IMR-90 (cell line): ENCODE data around the gene HSFX2.

Source experiments
- CEBPB ChIP-seq: IDR thresholded peaks from 2 replicates; pipeline ENCODE4 v1.6.1; 2012; ENCODE audit warnings: low read depth, low read length, improper control_type of control experiment
- MAZ ChIP-seq: IDR thresholded peaks from 2 replicates; pipeline ENCODE4 v1.6.1; 2012; ENCODE audit warnings: low read depth, mild to moderate bottlenecking, low read length, improper control_type of control experiment, moderate library complexity, borderline replicate concordance
- POLR2A ChIP-seq: IDR thresholded peaks from 2 replicates; pipeline ENCODE4 v1.6.1; 2012; ENCODE audit warnings: mild to moderate bottlenecking, low read depth, low read length
- RFX5 ChIP-seq: IDR thresholded peaks from 2 replicates; pipeline ENCODE4 v1.8.0; 2012; ENCODE audit warnings: low read depth, mild to moderate bottlenecking, low read length, moderate library complexity
- USF2 ChIP-seq: fragments of 150-350 bp; IDR thresholded peaks from 2 replicates; pipeline ENCODE4 v1.6.1; 2017; ENCODE audit warnings: mild to moderate bottlenecking, antibody characterized with exemption, low read length, low read depth
- TF ChIP-seq, protein P1 (sequence below): conservative IDR thresholded peaks from 2 replicates; pipeline ENCODE4 v1.5.1; 2012; ENCODE audit warnings: mild to moderate bottlenecking, low read depth, low read length, improper control_type of control experiment

- no peak for TF ChIP-seq CEBPB
- TF ChIP-seq RFX5, result no peak
- TF ChIP-seq, protein P1, sequence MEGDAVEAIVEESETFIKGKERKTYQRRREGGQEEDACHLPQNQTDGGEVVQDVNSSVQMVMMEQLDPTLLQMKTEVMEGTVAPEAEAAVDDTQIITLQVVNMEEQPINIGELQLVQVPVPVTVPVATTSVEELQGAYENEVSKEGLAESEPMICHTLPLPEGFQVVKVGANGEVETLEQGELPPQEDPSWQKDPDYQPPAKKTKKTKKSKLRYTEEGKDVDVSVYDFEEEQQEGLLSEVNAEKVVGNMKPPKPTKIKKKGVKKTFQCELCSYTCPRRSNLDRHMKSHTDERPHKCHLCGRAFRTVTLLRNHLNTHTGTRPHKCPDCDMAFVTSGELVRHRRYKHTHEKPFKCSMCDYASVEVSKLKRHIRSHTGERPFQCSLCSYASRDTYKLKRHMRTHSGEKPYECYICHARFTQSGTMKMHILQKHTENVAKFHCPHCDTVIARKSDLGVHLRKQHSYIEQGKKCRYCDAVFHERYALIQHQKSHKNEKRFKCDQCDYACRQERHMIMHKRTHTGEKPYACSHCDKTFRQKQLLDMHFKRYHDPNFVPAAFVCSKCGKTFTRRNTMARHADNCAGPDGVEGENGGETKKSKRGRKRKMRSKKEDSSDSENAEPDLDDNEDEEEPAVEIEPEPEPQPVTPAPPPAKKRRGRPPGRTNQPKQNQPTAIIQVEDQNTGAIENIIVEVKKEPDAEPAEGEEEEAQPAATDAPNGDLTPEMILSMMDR, result no peak
- no peak for TF ChIP-seq USF2
- no peak for TF ChIP-seq MAZ
- no peak for TF ChIP-seq POLR2A
Measured at GRCh38 chrX:149571770-149572169, 23.3 kb downstream of the HSFX2 start.
